A172 (cell line): Measurements from ENCODE around the gene POLRMT. TPM values are rescaled to one million over a fixed set of nuclear protein-coding genes. Genes with fewer than 3 reads are reported as not detected.
A peak's percentile ranks its signal among the peaks of the same experiment; 100 is the strongest.

ENCODE experiments used
- DNase-seq: peaks from one replicate; pipeline ENCODE4 v3.0.0-alpha.2; 2015; ENCODE audit warnings: low spot score
- total RNA-seq: library from RNA; depleted of rRNA; stranded (reverse); fragments of >200 nt; shearing (Covaris generic); gene quantifications from 2 replicates; pipeline ENCODE4 v1.2.3, GENCODE V29; 2014; rRNA removed

The POLRMT gene
- total RNA-seq, 1 experiment from 2014 or later: 58.4 TPM

DNA sequence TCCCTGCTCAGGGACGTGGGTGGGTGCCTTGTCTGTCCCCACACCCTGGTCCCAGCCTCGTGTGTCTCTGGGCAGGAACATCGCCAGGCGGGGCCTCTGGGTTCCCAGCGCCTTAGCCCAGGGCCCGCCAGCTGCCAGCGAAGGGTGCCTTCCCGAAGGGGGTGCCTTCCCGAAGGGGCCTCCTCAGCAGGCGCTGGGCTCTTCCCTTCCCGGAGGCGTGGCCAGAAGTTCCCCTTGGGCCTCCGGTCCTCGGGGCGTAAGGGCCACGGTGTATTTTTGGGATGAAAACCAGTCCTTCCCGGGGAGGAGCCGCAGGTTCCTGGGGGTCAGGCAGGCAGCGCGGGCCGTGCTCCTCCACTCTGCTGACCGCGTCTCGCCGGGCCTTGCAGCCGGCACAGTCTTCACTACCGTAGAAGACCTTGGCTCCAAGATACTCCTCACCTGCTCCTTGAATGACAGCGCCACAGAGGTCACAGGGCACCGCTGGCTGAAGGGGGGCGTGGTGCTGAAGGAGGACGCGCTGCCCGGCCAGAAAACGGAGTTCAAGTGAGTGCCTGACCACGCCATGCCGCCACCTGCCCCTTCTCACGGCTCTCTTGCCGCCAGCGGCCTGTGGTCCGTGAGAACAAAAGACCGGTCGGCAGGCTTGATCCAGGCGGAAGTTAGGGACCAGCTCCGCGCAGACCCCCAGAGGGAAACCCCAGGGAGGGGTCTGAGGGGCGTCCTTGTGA lies 54.1 kb downstream of the POLRMT start:
- no peak for DNase-seq

DNA sequence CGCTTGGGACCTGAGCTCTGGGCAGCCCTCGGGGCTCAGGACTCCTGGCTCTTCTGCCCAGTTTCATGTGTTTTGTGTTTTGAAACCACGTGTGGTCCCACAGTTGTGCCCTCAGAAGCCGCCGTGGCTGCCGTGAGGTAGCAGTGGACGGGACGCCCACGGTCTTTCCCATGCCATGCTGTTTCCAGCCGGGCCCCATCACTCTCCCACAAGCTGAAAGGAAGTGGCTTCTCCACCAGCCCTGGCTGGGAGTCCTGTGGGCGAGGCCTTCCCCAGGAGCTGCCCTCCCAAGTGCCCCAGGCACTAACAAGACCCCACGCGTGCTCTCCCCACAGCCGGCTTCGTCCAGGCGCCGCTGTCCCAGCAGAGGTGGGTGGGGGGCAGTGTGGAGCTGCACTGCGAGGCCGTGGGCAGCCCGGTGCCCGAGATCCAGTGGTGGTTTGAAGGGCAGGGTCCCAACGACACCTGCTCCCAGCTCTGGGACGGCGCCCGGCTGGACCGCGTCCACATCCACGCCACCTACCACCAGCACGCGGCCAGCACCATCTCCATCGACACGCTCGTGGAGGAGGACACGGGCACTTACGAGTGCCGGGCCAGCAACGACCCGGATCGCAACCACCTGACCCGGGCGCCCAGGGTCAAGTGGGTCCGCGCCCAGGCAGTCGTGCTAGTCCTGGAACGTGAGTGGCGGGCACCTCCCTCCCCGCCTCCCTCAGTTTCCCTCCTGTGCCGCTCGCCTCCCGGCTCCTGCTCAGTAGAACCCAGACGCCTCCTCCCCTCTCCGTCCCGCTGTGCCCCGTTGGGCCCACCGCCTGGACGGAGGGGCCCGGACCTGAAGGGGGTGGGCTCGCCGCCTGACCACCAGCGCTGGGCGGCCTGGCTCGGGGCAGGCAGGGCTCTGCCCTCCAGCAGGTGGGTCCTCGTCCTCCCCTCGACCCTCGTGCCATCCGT lies 55.6 kb downstream of the POLRMT start:
- no peak for DNase-seq

DNA sequence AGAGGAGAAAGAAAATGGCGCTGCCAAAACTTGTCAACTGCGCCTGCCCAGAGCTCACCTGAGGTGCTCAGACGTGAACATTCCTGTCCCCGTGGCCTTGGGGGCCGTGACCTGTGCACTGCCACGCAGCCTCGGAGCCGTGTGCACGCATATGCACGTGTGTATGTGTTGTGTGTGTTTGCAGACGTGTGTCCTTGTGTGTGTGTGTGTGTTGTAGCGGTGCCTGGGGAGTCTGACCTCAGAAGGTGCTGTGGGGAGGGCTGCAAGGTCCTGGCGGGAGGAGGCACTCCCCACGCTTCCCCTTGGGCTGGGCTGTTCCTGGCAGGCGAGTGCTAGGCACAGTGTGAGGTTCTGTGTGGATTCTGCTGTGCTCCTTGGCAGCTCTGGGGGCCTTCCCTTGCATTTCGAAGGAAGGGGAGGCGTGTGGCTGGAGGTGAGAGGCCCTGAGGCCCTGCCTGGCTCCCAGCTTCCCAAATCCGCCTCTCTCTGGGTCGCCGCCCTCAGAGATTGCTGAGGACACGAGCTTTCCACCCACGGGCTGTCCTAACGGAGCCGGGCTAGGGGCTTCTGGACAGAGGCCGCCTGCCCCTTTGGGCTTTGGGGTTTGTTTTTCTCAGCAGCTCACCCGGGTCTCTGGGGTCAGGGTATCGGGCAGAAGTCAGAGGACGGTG lies 56.4 kb downstream of the POLRMT start:
- no peak for DNase-seq

DNA sequence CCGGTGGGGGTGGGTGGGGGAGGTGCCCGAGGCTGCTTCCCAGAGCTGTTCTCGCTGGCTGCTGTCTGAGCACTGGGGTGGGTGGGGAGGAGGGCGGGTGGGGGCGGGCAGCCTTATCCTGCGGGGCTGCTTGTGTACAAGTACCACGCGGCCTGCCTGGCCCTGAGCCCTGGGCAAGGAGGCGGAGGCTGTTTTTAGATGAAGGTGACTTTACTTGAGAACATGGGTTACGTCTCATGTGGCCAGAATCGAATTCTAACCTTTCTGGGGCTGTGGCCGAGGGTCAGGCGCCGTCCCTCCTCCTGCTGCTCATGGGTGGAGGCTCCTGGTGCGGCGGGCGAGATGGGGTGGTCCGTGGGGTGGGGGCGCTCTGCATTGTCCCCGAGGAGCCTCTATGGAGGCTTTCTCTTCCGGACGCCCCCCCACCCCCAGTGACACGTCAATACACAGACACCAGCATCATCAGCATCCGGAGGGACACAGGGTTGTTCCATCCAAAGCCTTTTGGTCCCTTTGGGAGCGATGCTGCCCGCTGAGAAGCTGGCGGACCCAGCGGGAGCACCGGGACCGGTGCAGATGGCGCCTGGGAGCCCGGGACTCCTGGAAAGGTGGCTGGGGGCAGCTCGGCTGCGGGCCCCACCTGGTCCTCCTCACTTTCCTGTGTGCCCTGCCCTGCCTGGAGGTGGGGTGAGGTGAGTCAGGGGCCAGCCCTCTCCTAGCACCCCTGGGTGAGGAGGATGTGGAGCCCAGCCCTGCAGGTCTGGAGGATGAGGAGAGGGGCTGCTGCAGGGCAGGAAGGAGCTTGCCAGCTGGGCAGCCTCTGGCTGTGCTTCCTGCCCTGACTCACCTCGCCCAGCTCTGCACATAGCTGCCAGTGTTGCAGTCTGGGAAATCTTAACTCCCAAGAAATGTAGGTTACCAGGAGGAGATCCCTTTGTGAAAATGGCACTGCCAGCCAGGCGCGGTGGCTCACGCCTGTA lies 57.5 kb downstream of the POLRMT start:
- peak; percentile 90 for DNase-seq

DNA sequence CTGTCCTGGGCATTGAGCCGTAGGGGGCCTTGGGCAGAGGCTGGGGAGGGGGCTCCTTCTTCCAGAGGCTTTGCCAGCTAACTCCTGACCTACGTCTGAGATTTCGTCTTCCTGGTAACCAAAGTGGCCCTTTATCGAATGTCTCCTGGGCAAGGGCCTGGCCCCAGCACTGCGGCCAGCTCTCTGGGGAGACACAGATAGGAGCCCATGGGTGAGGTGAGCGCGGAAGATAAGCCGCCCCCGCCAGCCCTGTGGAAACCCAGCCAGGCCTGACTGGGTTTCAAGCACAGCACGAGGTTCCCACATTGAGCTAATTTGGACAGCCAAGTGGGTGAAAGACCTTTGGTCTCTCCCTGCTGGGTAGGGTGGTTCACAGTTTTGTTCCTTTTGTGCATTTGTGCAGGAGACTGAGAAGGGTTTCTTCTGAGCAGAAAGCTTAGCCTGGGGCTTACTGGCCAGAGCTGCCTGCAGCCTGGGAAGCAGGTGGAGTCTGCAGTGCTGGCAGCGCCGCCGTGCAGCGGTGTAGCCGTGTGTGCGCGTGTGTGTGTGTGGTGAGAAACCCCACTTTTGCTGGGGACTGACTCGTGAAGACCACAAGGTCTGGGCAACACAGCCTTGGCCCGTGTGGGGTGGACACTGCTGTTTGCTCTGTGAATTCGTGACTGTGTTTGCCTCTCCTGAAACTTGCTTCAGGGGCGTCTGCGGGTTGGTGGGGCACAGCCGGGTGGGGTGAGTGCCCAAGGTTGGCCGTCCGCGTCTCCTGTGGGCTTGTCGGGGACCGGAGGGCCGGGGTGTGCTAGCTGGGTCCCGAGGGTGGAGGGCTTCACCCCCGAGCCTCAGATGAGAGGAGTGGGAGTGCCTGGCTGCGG lies 58.4 kb downstream of the POLRMT start:
- DNase-seq: peak; percentile 34

DNA sequence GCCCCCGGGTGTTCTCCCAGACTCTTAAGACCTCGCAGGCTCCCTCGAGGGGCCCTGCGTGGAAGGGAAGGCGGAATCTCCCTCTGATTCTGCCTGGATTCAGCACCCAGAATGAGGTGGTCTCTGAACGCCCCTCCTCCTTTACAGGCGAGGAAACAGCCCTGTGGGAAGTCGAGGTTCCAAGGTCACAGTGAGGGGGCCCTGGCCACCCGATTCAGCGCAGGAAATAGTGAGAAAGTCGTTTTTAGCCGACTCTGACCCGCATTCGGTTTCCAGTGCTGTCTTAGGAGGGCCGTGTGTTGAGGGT lies 59.9 kb downstream of the POLRMT start:
- DNase-seq: no peak

DNA sequence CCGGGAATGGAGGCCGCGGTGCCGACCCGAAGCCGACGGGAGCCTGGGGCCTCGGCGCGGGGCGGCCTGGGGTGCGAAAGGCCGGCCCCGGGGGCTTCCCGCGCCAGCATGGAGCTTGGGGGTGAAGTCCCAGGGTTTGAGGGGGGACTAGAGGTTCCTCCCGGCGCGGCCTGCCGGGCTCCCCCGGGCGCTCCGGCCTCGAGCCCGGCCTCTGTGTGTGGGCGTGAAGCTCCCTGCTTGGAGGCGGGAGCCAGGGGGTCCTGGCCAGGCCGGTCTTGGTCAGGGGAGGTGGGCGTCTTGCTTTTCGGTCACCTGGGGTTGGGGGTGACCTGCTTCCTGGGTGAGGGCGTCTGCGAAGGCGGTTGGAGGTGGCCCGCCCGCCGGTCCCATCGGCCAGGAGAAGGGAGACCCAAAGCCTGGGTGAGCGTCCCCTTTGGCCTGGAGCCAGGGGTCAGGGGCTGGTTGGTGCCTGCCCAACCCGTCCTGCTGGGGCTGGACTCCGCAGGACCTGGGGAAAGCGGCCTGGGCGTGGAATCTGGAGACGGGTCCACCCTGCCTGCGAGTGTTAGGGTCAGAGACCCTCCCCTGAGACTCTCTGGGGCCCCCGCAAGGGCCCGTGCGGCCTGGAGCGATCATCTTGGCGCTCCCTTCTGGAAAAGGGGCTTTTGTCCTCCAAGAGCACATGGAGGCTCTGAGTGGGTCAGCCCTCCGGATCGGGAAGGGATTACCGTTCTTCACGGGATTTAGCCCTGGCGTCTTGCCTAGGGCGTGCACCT lies 60.4 kb downstream of the POLRMT start:
- peak; percentile 61 for DNase-seq

DNA sequence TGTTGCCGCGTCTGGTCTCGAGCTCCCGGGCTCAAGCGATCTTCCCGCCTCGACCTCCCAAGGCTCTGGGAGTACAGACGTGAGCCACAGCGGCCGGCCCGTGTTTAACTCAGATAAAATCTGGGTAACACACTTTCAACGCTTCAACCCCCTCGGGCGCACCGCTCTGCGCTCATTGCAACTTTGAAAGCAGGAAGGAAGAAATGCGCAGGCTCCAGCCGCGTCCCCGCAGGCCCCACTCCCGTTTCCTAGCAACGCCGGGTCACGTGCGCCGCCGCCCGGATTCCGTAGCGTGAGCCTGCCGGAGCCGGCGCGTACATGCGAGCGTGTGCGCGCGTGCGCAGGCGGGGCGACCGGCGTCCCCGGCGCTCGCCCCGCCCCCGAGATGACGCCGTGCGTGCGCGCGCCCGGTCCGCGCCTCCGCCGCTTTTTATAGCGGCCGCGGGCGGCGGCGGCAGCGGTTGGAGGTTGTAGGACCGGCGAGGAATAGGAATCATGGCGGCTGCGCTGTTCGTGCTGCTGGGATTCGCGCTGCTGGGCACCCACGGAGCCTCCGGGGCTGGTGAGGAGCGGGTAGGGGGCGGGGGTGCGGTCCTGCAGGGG lies 61.1 kb downstream of the POLRMT start, which contains the start of gene BSG:
TSS of gene BSG (plus strand) at position 457 of the 603 bp plus-strand sequence. CDS start at position 496, 39 bp downstream.
- peak; percentile 93 for DNase-seq

DNA sequence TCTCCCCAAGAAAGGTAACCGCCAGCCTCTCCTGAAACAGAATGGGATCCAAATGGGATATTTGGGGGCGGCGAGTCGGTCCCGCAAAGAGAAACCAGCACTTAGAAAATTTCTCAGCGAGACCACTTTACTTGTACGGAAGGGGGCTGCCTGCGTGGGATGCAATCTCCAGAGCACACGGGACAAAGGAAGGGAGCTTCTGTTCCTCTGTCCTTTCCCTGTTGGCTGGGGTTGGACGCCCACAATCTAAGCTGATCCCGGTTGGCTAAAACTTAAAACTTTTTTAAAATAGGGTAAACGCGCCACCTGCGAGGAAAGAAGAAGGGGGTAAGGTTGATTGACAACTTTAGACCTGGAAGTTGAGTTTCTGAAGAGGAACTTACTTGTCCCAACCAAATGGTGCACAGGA lies 61.8 kb downstream of the POLRMT start:
- peak; percentile 36 for DNase-seq

DNA sequence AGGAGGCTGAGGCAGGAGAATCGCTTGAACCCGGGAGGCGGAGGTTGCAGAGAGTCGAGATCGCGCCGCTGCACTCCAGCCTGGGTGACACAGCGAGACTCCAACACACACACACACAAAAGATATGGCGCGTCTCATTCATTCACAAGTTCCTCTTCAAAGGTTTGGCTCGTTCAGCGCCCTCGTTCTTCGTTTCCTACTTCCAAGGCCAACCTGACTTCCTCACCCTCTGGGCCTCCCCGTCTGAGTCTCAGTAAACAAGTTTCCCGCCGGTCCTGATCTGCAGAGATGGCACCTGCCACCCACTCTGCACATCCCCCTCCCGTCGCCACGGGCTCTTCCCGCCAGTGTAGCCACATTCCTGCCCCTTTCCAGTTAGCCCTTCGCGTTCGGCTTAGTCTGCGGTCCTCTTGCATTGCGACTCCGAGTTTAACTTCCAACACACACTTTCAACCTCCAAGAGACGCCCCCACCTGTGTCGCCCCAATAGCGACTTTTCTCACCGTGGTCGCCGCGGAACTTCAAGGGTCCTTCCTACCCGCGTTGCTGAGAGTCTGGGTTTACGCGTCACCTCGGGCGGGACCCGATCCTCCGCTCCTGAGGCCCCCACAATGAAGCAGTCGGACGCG lies 62.3 kb downstream of the POLRMT start:
- no peak for DNase-seq

DNA sequence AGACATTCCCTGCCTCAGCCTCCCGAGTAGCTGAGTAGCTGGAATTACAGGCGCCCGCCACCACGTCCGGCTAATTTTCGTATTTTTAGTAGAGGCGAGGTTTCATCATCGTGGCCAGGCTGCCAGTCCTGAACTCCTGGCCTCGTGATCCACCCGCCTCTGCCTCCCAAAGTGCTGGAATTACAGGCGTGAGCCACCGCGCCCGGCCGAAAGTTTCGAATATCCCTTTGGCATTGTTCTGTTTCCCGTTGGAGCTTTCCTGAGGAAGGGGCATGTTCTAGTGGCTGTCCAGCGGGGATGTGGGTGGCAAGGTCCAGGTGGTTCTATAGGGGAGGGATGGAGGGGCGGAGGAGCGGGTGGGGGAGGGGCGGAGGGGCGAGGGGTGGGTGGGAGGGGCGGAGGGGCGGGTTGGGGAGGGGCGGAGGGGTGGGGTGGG lies 63.1 kb downstream of the POLRMT start:
- DNase-seq: no peak

DNA sequence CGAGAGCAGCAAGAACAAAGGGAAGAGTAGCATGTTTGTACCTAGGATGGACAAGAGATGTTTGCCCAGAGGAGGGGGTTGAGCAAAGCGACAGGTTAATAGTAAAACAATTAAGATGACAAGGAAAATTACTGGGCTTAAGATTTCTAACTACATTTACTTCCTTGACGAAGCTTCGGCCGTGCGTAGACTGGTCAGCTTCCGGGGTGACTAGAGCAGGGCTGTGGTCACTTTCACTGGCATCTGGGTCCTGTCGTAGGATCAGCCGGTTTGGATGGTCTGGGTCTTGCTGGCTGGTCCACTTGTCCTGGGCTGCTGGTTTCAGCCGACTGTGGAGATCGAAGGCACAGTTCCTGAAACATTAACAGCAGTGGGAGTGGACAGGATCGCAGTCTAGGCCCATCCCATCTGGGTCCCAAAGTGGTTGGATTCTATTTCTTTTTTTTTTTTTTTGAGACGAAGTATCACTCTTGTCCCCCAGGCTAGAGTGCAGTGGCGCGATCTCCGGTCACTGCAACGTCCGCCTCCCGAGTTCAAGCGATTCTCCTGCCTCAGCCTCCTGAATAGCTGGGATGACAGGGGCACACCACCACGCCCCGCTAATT lies 65.9 kb downstream of the POLRMT start:
- DNase-seq: no peak

Other genes starting within 250 kb of the POLRMT start
- 8.8 and 12.2 TPM in 2 replicates for gene C2CD4C, start 224.4 kb downstream of the POLRMT start, total RNA-seq
- gene SHC2, start 172.5 kb downstream of the POLRMT start, total RNA-seq: 12.5 and 19.6 TPM in 2 replicates
- 0.48 and 0.71 TPM in 2 replicates for gene MADCAM1, start 137.1 kb downstream of the POLRMT start, total RNA-seq
- 44.3 and 104 TPM in 2 replicates for gene TPGS1, start 126.0 kb downstream of the POLRMT start, total RNA-seq
- gene CDC34, start 101.8 kb downstream of the POLRMT start, total RNA-seq: 96.1 and 105 TPM in 2 replicates
- gene GZMM, start 89.5 kb downstream of the POLRMT start, total RNA-seq: not detected in 2 replicates
- gene BSG, start 60.9 kb downstream of the POLRMT start, total RNA-seq: 700 and 767 TPM in 2 replicates
- gene HCN2, start 43.7 kb downstream of the POLRMT start, total RNA-seq: 9.3 and 12.7 TPM in 2 replicates
- gene FGF22, start 6.3 kb upstream of the POLRMT start, total RNA-seq: 0.17 TPM in 1 of 2 replicates, not detected in the other
- gene RNF126, start 29.7 kb upstream of the POLRMT start, total RNA-seq: 40.9 and 62.4 TPM in 2 replicates
- 267 and 269 TPM in 2 replicates for gene FSTL3, start 42.9 kb upstream of the POLRMT start, total RNA-seq
- gene PRSS57, start 61.9 kb upstream of the POLRMT start, total RNA-seq: not detected in 2 replicates
- 42.9 and 47.9 TPM in 2 replicates for gene PALM, start 75.4 kb upstream of the POLRMT start, total RNA-seq
- 58.6 and 86.2 TPM in 2 replicates for gene MISP, start 117.6 kb upstream of the POLRMT start, total RNA-seq
- 171 and 174 TPM in 2 replicates for gene PTBP1, start 163.9 kb upstream of the POLRMT start, total RNA-seq
- 7.5 and 12.7 TPM in 2 replicates for gene PLPPR3, start 188.4 kb upstream of the POLRMT start, total RNA-seq
- gene AZU1, start 194.3 kb upstream of the POLRMT start, total RNA-seq: 0.36 TPM in 1 of 2 replicates, not detected in the other
- gene PRTN3, start 207.5 kb upstream of the POLRMT start, total RNA-seq: 0.14 and 0.16 TPM in 2 replicates
- not detected in 2 replicates for gene ELANE, start 218.8 kb upstream of the POLRMT start, total RNA-seq
- gene CFD, start 226.1 kb upstream of the POLRMT start, total RNA-seq: 14.4 and 16.2 TPM in 2 replicates